ENCODE results near the gene REV1.
"Not testable (repeated sequence)": the region's sequence is repeated elsewhere in the genome, so short reads cannot be mapped to it uniquely, and the experiment has no call there.

The REV1 gene

DNA sequence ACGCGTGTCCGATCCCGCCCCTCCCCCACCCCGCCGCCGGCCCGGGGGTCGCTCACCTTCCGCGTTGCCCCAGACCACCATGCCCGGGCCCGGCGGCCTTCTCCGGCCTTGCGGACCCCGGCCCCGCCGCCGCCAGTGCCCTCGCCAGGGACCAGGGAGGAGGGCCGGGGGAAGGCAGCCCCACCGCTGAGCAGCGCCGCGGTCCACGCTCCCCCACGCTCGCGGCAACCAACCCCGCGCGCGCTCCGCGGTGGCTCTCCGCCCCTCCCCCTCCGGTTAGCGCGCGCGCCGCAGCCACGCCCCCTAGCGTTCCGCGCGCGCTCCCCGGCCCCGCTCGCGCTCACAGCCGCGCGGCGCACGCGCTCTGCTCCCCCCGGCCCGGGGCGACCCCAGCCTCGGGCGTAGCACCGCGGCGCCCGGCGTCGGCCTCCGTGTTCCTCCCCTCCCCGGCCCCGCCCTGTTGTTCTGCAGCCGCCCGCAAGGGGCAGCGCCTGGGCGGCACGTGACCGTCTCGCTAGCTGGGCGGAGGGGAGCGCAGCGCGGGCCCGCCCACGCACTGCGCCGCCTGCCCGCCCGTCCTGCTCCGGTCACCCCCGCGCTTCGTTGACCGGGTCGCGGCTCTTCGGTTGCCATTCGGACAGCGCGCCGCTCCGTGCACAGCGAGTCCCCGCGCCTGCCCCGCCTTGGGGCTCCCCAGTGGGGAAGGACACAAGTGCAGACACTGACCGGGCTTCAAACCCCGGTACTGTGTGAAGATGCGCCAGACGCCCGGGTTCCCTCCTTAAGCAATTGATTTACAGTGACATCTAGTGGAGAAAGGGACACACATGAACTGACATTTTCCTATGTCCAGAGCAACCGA, at the start of gene REV1:
REV1 (minus strand) TSS at position 257 of the 862 bp plus-strand sequence. CDS start 25,042 bp downstream, outside the sequence.
- DNase-seq: peak; percentile 93

DNA sequence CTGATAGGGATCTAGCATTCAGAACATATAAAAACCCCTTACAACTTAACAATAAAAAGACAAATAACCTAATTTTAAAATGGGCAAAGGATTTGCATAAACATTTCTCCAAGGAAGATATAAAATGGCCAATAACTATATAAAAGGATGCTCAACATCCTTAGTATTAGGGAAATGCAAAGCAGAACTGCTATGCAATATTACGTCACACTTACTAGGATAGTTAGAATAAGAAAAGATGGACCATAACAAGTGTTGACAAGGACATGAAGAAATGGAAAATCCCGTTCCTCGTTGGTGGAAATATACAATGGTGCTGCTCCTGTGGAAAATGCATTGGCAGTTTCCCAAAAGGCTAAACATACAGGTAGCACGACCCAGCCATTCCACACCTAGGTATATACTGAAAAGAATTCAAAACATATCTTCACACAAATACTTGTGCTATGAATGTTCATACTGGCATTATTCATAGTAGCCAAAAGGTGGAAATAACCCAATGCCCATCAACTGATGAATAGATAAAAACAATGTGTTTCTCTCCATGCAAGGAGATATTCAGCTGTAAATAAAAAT, 48.2 kb upstream of the REV1 start:
- DNase-seq: no peak

- DNase-seq: no peak
Observed at GRCh38 chr2:99524056-99524455, 34.2 kb upstream of the REV1 start.

GRCh38 chr2:99522157-99522556, 32.3 kb upstream of the REV1 start:
- no peak for DNase-seq

- no peak for DNase-seq
Observed at GRCh38 chr2:99520813-99521212, 31.0 kb upstream of the REV1 start.

GRCh38 chr2:99520195-99520594, 30.4 kb upstream of the REV1 start:
- no peak for DNase-seq

- DNase-seq: no peak
Observed at GRCh38 chr2:99514357-99514756, 24.5 kb upstream of the REV1 start.

DNA sequence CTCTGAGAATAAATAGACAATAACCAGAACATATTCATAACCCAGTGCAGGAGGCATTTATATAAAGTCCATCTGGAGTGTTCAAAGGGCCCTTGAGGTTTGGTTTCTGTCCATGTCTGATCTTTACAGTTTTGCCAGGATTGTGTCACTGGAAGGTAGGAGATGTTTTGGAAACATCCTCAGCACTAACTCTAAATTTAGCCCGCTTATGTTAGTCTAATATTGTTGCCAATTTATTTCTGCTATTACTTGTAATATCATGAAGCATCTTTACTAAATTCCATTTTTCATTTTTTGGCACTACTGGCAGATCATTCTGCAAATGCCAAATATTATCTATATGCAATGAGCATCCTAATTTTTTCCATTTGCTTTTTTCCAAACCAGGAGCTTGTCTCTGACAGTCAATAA, 22.4 kb upstream of the REV1 start:
- no peak for DNase-seq

DNA sequence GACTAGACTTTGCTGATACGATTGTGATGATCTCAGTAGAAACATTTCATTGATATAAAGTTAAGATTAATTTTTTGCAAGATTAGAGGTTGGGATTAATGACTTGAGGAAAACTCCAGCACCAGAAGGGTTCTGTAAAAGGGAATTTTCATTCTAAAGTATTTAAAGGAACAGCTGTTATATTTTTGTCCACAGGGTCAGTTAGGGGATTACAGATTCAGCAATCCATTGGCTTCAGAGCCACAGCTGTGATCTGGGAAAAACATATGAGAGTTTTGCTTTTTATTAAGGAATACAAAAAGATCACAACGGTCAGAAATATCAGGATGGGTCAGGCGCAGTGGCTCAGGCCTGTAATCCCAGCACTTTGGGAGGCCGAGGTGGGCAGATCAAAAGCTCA, 19.6 kb upstream of the REV1 start:
- no peak for DNase-seq

- no peak for DNase-seq
Observed at GRCh38 chr2:99507937-99508818, 18.4 kb upstream of the REV1 start.

GRCh38 chr2:99504844-99505584, 15.2 kb upstream of the REV1 start:
- no peak for DNase-seq

DNA sequence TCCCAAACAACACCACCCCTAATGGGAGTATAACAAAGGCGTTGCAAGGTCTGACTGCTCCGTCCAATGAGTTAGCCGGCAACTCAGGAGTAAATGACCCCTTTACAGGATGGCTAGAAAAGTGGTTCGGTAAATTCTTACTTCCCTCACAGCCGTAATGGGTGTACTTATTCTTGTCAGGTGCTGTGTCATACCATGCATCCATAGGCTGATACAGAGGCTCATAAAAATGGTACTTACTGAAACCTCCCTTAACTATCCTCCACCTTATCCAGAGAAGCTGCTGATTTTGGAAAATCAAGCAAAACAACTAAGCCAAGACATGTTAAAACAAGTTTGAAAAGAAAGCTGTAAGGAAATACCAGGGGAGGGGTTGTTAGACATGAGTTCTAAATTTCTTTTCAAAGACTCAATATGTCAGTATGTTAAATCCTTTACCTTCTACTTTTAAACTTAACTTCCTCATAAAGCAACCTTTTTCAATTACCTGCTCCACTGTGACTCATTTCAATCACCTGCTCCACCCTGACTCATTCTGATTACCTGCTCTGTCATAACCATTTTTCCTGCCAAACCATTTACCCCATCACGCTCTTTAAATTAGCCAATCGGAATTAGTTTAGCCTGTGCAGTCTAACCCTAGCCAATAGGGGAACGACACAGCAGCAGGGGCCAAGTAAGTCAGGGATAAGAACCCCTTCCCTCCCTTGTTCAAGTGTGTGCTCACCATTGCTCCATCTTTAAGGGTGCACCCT, 14.0 kb upstream of the REV1 start:
- not testable (repeated sequence) for DNase-seq

GRCh38 chr2:99496021-99496420, 6.2 kb upstream of the REV1 start:
- no peak for DNase-seq

DNA sequence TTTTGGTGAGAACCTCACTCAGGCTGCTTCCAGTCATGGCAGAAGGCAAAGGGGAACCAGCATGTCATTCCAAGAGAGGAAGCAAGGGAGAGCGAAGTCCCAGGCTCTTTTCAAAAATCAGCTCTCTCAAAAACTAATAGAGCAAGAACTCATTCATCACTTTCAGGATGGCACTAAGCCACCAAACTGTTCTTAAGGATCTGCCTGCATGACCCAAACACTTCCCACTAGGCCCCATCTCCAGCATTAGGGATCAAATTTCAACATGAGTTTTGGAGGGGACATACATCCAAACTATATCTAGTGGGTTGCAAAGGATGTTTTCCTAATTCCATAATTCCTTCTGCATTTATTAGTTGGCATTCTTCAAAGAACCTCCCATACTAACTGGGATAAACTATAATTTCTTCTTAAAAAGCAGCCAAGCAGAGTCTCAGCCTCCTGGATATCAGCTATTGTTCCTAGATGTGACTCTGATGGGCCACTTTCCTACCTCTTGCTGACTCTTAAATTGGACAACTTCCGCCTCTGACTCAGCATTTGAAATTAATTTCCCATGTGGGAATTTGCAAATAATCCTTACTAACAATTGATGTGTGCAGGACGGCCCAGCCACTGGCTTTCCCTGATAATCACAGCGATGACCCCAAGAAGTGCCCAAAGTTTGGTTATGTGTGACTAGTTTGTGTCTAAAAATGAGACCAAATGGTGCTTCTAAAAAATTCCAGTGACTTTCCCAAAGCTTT, 5.5 kb upstream of the REV1 start:
- no peak for DNase-seq

- DNase-seq: no peak
Observed at GRCh38 chr2:99492721-99493120, 2.9 kb upstream of the REV1 start.

- no peak for DNase-seq
Observed at GRCh38 chr2:99490623-99491461, 1.0 kb upstream of the REV1 start.

GRCh38 chr2:99489063-99489760, 605 bp downstream of the REV1 start:
- DNase-seq: peak; percentile 73

GRCh38 chr2:99488539-99489062, 1.2 kb downstream of the REV1 start:
- DNase-seq: no peak

GRCh38 chr2:99487906-99488305, 1.9 kb downstream of the REV1 start:
- DNase-seq: no peak
